ENCODE data around the gene PPT2. TPM values are rescaled to one million over a fixed set of nuclear protein-coding genes. Genes with fewer than 3 reads are reported as not detected.
A peak's percentile ranks its signal among the peaks of the same experiment; 100 is the strongest.

PPT2 gene
- total and polyA plus RNA-seq, 2 of the 13 experiments (the other 11 are each of a cell fraction or from before 2014, with no cell fraction given): 39.2 to 61.8 TPM

GRCh38 chr6:32127717-32128592, 26.0 kb upstream of the PPT2 start, which contains the start of gene ATF6B (continued):
- TF ChIP-seq SMAD3 (CRISPR knock-in tag; IDR thresholded peaks at IDR 0.05) (0 out of 2 replicates have a peak, but pooled peaks have one; percentile 35), TGIF2 (CRISPR knock-in tag; IDR thresholded peaks at IDR 0.05) (peak; percentile 30; the same call in 1 of the 2 replicates), ZNF574 (CRISPR knock-in tag; IDR thresholded peaks at IDR 0.05) (0 out of 2 replicates have a peak, but pooled peaks have one; percentile 25), ZNF512B (CRISPR knock-in tag; IDR thresholded peaks at IDR 0.05; ENCODE audit: borderline replicate concordance) (no peak), TBX2 (CRISPR knock-in tag; IDR thresholded peaks at IDR 0.05; ENCODE audit: borderline replicate concordance) (peak; percentile 52; the same call in 1 of the 2 replicates), TFDP1 (CRISPR knock-in tag; IDR thresholded peaks at IDR 0.05; ENCODE audit: borderline replicate concordance) (0 out of 2 replicates have a peak, but pooled peaks have one; percentile 32), ZNF672 (CRISPR knock-in tag; IDR thresholded peaks at IDR 0.05) (no peak), EP300 (IDR thresholded peaks at IDR 0.05; ENCODE audit: low read depth in 2 of 2, low read length in 2 of 2) (no peak), EP300 (CRISPR knock-in tag; IDR thresholded peaks at IDR 0.05; ENCODE audit: borderline replicate concordance) (peak; percentile 47; the same call in 1 of the 2 replicates), E2F5 (CRISPR knock-in tag; conservative IDR thresholded peaks at IDR 0.05) (no peak), ZNF430 (CRISPR knock-in tag; IDR thresholded peaks at IDR 0.05) (peak; percentile 64; the same call in 1 of the 2 replicates), ZNF20 (CRISPR knock-in tag; IDR thresholded peaks at IDR 0.05) (no peak), ZBTB43 (CRISPR knock-in tag; conservative IDR thresholded peaks at IDR 0.05) (no peak), IRF1 (CRISPR knock-in tag; IDR thresholded peaks at IDR 0.05; ENCODE audit: low read depth) (0 out of 2 replicates have a peak, but pooled peaks have one; percentile 57), ZNF333 (CRISPR knock-in tag; IDR thresholded peaks at IDR 0.05; ENCODE audit: borderline replicate concordance) (0 out of 2 replicates have a peak, but pooled peaks have one; percentile 90), NFYB (CRISPR knock-in tag; IDR thresholded peaks at IDR 0.05) (peak; percentile 91), SP5 (CRISPR knock-in tag; IDR thresholded peaks at IDR 0.05; ENCODE audit: borderline replicate concordance, low read depth) (no peak)
